ENCODE results near the gene FGF18.

DNA sequence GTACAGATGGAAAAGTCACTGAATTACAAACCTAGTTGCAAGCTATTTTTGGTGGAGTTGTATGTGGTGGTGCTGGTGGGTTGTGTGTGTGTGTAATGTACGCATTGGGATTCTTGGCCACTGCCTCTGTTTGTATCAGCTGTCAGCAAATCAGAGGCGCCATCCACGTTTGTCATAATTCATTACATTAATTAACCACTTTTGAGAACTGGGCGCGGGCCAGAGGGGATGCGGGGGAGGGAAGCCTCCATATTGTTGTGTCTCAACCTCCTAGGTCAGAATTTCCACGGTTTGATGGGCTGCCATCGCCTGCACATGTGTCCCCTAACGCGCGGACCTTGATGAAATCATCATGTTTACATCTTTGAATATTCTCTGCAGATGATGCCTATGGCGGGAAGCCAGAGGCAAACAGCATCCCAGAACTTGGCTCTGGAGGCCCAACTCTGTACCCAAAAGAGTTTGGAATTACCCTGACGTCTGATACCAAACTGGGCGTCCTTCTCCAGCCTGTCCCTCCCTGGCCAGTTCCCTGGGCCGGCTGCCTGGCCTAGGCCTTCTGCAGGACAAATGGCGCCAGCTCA, 54.9 kb downstream of the FGF18 start:
- TF ChIP-seq ETV6 (conservative IDR thresholded peaks at IDR 0.05 in 1 of 2, IDR thresholded peaks at IDR 0.05 in 1 of 2; ENCODE audit: borderline replicate concordance in 1 of 2, low read depth in 1 of 2): no peak
- TF ChIP-seq POLR2AphosphoS5 (IDR thresholded peaks at IDR 0.05; ENCODE audit: low read length): no peak
